Measurements from ENCODE around the gene REST. TPM values are rescaled to one million over a fixed set of nuclear protein-coding genes. Genes with fewer than 3 reads are reported as not detected.

Gene REST
- total and polyA plus RNA-seq, 2 of the 8 experiments (the other 6 are each of a cell fraction or from before 2014, with no cell fraction given) = 10.2 to 66.3 TPM

- Histone ChIP-seq H3K23me2 (ENCODE audit: low read depth, low read length) (no peaks in the 10 kb centered on the region), H3K27ac (ENCODE audit: low read depth, low read length) (no peak overlapping the region), H2BK5ac (ENCODE audit: low read depth, low read length) (no peak overlapping the region), H2BK20ac (ENCODE audit: low read length) (no peak overlapping the region), H3K4ac (replicated peaks; ENCODE audit: insufficient read length, low read depth, low read length) (no peak overlapping the region), H3K9me3 (ENCODE audit: insufficient read depth in 2 of 2, low read depth in 1 of 2, low read length in 1 of 2) (no peaks in the 10 kb centered on the region), H2AK5ac (ENCODE audit: low read depth, low read length) (no peak overlapping the region), H3K56ac (replicated peaks; ENCODE audit: insufficient read length, low read depth, low read length) (no peak overlapping the region), H3K14ac (ENCODE audit: insufficient read length) (no peak overlapping the region), H2BK120ac (replicated peaks; ENCODE audit: low read depth, low read length) (no peak overlapping the region), H2BK15ac (ENCODE audit: low read length) (no peak overlapping the region), H3K18ac (ENCODE audit: extremely low read depth, low read length) (no peak overlapping the region), H3K4me3 (ENCODE audit: extremely low read depth in 1 of 4, insufficient read depth in 2 of 4, low read depth in 3 of 4, low read length in 4 of 4) (no peak overlapping the region), H3K79me2 (ENCODE audit: control insufficient read depth in 1 of 2, insufficient read depth in 2 of 2, low read length in 2 of 2) (no peaks in the 10 kb centered on the region), H3K4me1 (replicated peaks in 1 of 4; ENCODE audit: control insufficient read depth in 3 of 4, insufficient read depth in 4 of 4, low read length in 3 of 4) (no peaks in the 10 kb centered on the region), H3K9ac (replicated peaks in 1 of 4; ENCODE audit: extremely low read depth in 1 of 4, low read depth in 3 of 4, low read length in 3 of 4) (no peak overlapping the region), H3K36me3 (ENCODE audit: control insufficient read depth in 2 of 4, insufficient read depth in 4 of 4, low read length in 3 of 4) (peaks cover 3 to 20% (median 9%) of the 10 kb centered on the region in 4 experiments; a peak in 6 of 8 replicates), H4K20me1 (replicated peaks in 1 of 2; ENCODE audit: control insufficient read depth in 1 of 2, insufficient read depth in 2 of 2, low read length in 2 of 2) (no peaks in the 10 kb centered on the region), H4K91ac (replicated peaks; ENCODE audit: insufficient read length, low read length) (no peak overlapping the region), H2BK12ac (ENCODE audit: low read depth, low read length) (no peak overlapping the region), H4K8ac (ENCODE audit: extremely low read depth, insufficient read depth, low read length) (no peak overlapping the region), H2AFZ (ENCODE audit: low read length) (no peak overlapping the region), H4K5ac (ENCODE audit: insufficient read length, low read depth, low read length) (no peak overlapping the region), H3K23ac (ENCODE audit: insufficient read length) (no peak overlapping the region), H3K79me1 (ENCODE audit: low read depth, low read length) (no peaks in the 10 kb centered on the region), H3K27me3 (replicated peaks in 1 of 4; ENCODE audit: control insufficient read depth in 3 of 4, extremely low read depth in 1 of 4, insufficient read depth in 3 of 4, low read length in 3 of 4) (no peaks in the 10 kb centered on the region), H3K4me2 (ENCODE audit: insufficient read depth in 1 of 2, low read depth in 2 of 2, low read length in 2 of 2) (no peak overlapping the region)
- ChIA-PET POLR2A (ENCODE audit: partially characterized antibody) (interaction anchor here (5.3 kb wide), 1 partner anchor 18 kb away, joined by 40 read pairs; the partner anchor contains the start of genes NOA1 and POLR2B), CTCF (ENCODE audit: partially characterized antibody) (interaction anchor here (0.5 to 1.2 kb wide), 6 partner anchors 11 to 324 kb away, joined by 3 to 4 read pairs (median 4); no protein-coding TSS in a partner anchor)
- DNase-seq (ENCODE audit: low read depth in 1 of 2, low spot score in 2 of 2) = no peak
- TF ChIP-seq CHD1 (IDR thresholded peaks at IDR 0.05; ENCODE audit: low read depth, low read length) = no peak
- no peak for TF ChIP-seq SIN3A (conservative IDR thresholded peaks at IDR 0.05 in 1 of 2, IDR thresholded peaks at IDR 0.05 in 1 of 2; ENCODE audit: low read depth in 1 of 2, low read length in 2 of 2)
- no peak for TF ChIP-seq EZH2 (IDR thresholded peaks at IDR 0.05; ENCODE audit: low read depth, low read length, severe bottlenecking)
- TF ChIP-seq RBBP5 (IDR thresholded peaks at IDR 0.05; ENCODE audit: borderline replicate concordance, low read depth, low read length) = no peak
- no peak for TF ChIP-seq POLR2AphosphoS5 (IDR thresholded peaks at IDR 0.05; ENCODE audit: low read depth, low read length)
- TF ChIP-seq MAFK (IDR thresholded peaks at IDR 0.05; ENCODE audit: low read depth, low read length) = no peak
- no peak for TF ChIP-seq TBP (IDR thresholded peaks at IDR 0.05; ENCODE audit: low read depth, low read length)
- TF ChIP-seq NANOG (IDR thresholded peaks at IDR 0.05; ENCODE audit: insufficient read depth, low read depth, low read length, poor library complexity, severe bottlenecking) = no peak
- TF ChIP-seq TCF12 (IDR thresholded peaks at IDR 0.05; ENCODE audit: low read depth, low read length) = no peak
- no peak for TF ChIP-seq ASH2L (IDR thresholded peaks at IDR 0.05; ENCODE audit: low read length)
- 83% methylated on average over 1 of the region's 1 CpG; no CpG with 5 or more reads in 1 of the 2 experiments for WGBS, 2 experiments (ENCODE audit: extremely low coverage in 1 of 2, insufficient coverage in 1 of 2, insufficient read length in 1 of 2, insufficient replicate concordance in 2 of 2, low coverage in 1 of 2, low lambda C conversion rate in 2 of 2, missing lambda C conversion rate in 1 of 2)
- no peak for FAIRE-seq
Measured at GRCh38 chr4:56959100-56959499, 51.4 kb downstream of the REST start.

Data from H1 (cell line).